K562 (cell line): ENCODE results near the gene USP10. TPM values are rescaled to one million over a fixed set of nuclear protein-coding genes. Genes with fewer than 3 reads are reported as not detected.

Source experiments
- BRD9 ChIP-seq: fragments of 450-650 bp; IDR thresholded peaks from 2 replicates; pipeline ENCODE4 v1.6.1; 2018; ENCODE audit warnings: low read depth; ENCODE audit not compliant: partially characterized antibody
- C11orf30 ChIP-seq: fragments of 450-650 bp; IDR thresholded peaks from 2 replicates; pipeline ENCODE4 v1.6.1; 2016; ENCODE audit warnings: low read depth, mild to moderate bottlenecking
- CCNT2 ChIP-seq: IDR thresholded peaks from 2 replicates; pipeline ENCODE4 v1.6.1; 2011; ENCODE audit warnings: borderline replicate concordance, low read depth, mild to moderate bottlenecking, moderate library complexity, mixed read lengths, low read length; ENCODE audit not compliant: insufficient read length; ENCODE audit errors: extremely low read depth
- DIDO1 ChIP-seq: fragments of 450-650 bp; IDR thresholded peaks from 2 replicates; pipeline ENCODE4 v1.6.1; 2016; ENCODE audit warnings: low read depth, missing biosample characterization, missing genetic modification characterization
- FOXA1 ChIP-seq: fragments of 450-650 bp; IDR thresholded peaks from 2 replicates; pipeline ENCODE4 v1.6.1; 2016; ENCODE audit warnings: mild to moderate bottlenecking, borderline replicate concordance
- HDAC8 ChIP-seq: fragments of 450-650 bp; IDR thresholded peaks from 2 replicates; pipeline ENCODE4 v1.6.1; 2016; ENCODE audit warnings: mild to moderate bottlenecking, missing genetic modification characterization, moderate library complexity, missing compliant biosample characterization
- MIER1 ChIP-seq: fragments of 450-650 bp; IDR thresholded peaks from 2 replicates; pipeline ENCODE4 v1.6.1; 2016; ENCODE audit warnings: antibody characterized with exemption, mild to moderate bottlenecking, low read depth
- MYNN ChIP-seq, 2 experiments: sonication (generic); formaldehyde crosslinking in 1 of 2; IDR thresholded peaks; 2 replicates each; pipeline versions ENCODE4 v1.5.0 to v1.6.1; 2016 to 2020; ENCODE audit warnings: antibody characterized with exemption in 1 of 2, missing genetic modification reagents in 1 of 2
- NFIC ChIP-seq: fragments of 450-650 bp; IDR thresholded peaks from 2 replicates; pipeline ENCODE4 v1.6.1; 2017; ENCODE audit warnings: mild to moderate bottlenecking, inconsistent platforms
- PCBP2 ChIP-seq: fragments of 200-400 bp; formaldehyde crosslinking; IDR thresholded peaks from 2 replicates; pipeline ENCODE4 v1.6.1; 2018; ENCODE audit warnings: low read length, low read depth, mild to moderate bottlenecking, moderate library complexity; ENCODE audit not compliant: poor library complexity, severe bottlenecking
- PHF21A ChIP-seq: fragments of 450-650 bp; IDR thresholded peaks from 2 replicates; pipeline ENCODE4 v1.6.1; 2017; ENCODE audit warnings: low read depth, borderline replicate concordance
- POLR2AphosphoS2 ChIP-seq: IDR thresholded peaks from 2 replicates; pipeline ENCODE4 v1.6.1; 2012; ENCODE audit warnings: low read length, improper control_type of control experiment
- RBFOX2 ChIP-seq: fragments of 200-400 bp; formaldehyde crosslinking; IDR thresholded peaks from 2 replicates; pipeline ENCODE4 v1.6.1; 2017; ENCODE audit warnings: low read depth, mild to moderate bottlenecking, low read length, moderate library complexity
- RBM14 ChIP-seq: fragments of 200-400 bp; formaldehyde crosslinking; IDR thresholded peaks from 2 replicates; pipeline ENCODE4 v1.6.1; 2018; ENCODE audit warnings: low read depth, mild to moderate bottlenecking, low read length, moderate library complexity, borderline replicate concordance; ENCODE audit not compliant: insufficient read depth
- RHOXF2B ChIP-seq: fragments of 250-450 bp; sonication (Bioruptor Pico); conservative IDR thresholded peaks from 2 replicates; pipeline ENCODE4 v1.5.1; 2021
- SAP30 ChIP-seq: fragments of 200-600 bp; sonication (generic); IDR thresholded peaks from 2 replicates; pipeline ENCODE4 v1.6.1; 2012; ENCODE audit warnings: borderline replicate concordance, low read depth, mild to moderate bottlenecking, moderate library complexity, low read length, control low read depth, inconsistent platforms; ENCODE audit not compliant: insufficient read depth, poor library complexity, severe bottlenecking
- TAF1 ChIP-seq: IDR thresholded peaks from 2 replicates; pipeline ENCODE4 v1.6.1; 2011; ENCODE audit warnings: mild to moderate bottlenecking, low read length, moderate library complexity; ENCODE audit not compliant: insufficient read depth, control insufficient read depth, severe bottlenecking; ENCODE audit errors: extremely low read depth
- ZBTB17 ChIP-seq: fragments of 450-650 bp; formaldehyde crosslinking; IDR thresholded peaks from 2 replicates; pipeline ENCODE4 v1.4.0; 2020; ENCODE audit warnings: mild to moderate bottlenecking
- ZNF212 ChIP-seq: fragments of 450-650 bp; formaldehyde crosslinking; IDR thresholded peaks from 2 replicates; pipeline ENCODE4 v1.4.0; 2020; ENCODE audit warnings: mild to moderate bottlenecking
- ZNF23 ChIP-seq: fragments of 250-450 bp; sonication (Bioruptor Pico); IDR thresholded peaks from 2 replicates; pipeline ENCODE4 v1.4.0; 2020; ENCODE audit warnings: mild to moderate bottlenecking
- ZNF764 ChIP-seq: fragments of 250-450 bp; sonication (Bioruptor Pico); IDR thresholded peaks from 2 replicates; pipeline ENCODE4 v1.4.0; 2020; ENCODE audit warnings: low read depth, mild to moderate bottlenecking, moderate library complexity
- ZNF77 ChIP-seq: fragments of 250-450 bp; sonication (Bioruptor Pico); IDR thresholded peaks from 2 replicates; pipeline ENCODE4 v1.5.0; 2020
- ZSCAN32 ChIP-seq: fragments of 450-650 bp; formaldehyde crosslinking; IDR thresholded peaks from 2 replicates; pipeline ENCODE4 v1.4.0; 2020; ENCODE audit warnings: mild to moderate bottlenecking, moderate library complexity
- polyA plus RNA-seq, 8 experiments: library from polyadenylated mRNA; depleted of rRNA in 4 of 8; stranded (reverse) in 5 of 8; unstranded in 3 of 8; fragments of >200 nt; fragmentation: Nextera tagmentation in 2 of 8; fragmentation: Illumina TruSeq in 1 of 8; extraction: Ambion mirVana in 2 of 8; extraction: Trizol in 1 of 8; gene quantifications; 2 replicates each; pipeline versions ENCODE4 v1.2.1 to v1.2.3, GENCODE V29; 2011 to 2014; ENCODE audit warnings: inconsistent platforms in 1 of 8, missing spikeins in 1 of 8
- total RNA-seq, 7 experiments: library from RNA; depleted of rRNA in 6 of 7; stranded (reverse); fragments of >200 nt in 6 of 7; fragmentation: Illumina TruSeq in 2 of 7; extraction: Trizol in 2 of 7; gene quantifications; 2 replicates each; pipeline versions ENCODE4 v1.2.1 to v1.2.3, GENCODE V29; 2011 to 2021; ENCODE audit warnings: low replicate concordance in 1 of 7
- TF ChIP-seq, protein P1 (sequence below): sonication (generic); formaldehyde crosslinking; IDR thresholded peaks from 2 replicates; pipeline ENCODE4 v1.8.0; 2023; ENCODE audit warnings: mild to moderate bottlenecking, missing genetic modification reagents
- TF ChIP-seq, protein P2 (sequence below): sonication (generic); formaldehyde crosslinking; IDR thresholded peaks from 2 replicates; pipeline ENCODE4 v1.9.0; 2022; ENCODE audit warnings: mild to moderate bottlenecking, missing genetic modification reagents

USP10 gene
- total and polyA plus RNA-seq, 9 of the 15 experiments (the other 6 are each of a cell fraction or from before 2014, with no cell fraction given) = 61.7 to 197 (median 116) TPM

DNA sequence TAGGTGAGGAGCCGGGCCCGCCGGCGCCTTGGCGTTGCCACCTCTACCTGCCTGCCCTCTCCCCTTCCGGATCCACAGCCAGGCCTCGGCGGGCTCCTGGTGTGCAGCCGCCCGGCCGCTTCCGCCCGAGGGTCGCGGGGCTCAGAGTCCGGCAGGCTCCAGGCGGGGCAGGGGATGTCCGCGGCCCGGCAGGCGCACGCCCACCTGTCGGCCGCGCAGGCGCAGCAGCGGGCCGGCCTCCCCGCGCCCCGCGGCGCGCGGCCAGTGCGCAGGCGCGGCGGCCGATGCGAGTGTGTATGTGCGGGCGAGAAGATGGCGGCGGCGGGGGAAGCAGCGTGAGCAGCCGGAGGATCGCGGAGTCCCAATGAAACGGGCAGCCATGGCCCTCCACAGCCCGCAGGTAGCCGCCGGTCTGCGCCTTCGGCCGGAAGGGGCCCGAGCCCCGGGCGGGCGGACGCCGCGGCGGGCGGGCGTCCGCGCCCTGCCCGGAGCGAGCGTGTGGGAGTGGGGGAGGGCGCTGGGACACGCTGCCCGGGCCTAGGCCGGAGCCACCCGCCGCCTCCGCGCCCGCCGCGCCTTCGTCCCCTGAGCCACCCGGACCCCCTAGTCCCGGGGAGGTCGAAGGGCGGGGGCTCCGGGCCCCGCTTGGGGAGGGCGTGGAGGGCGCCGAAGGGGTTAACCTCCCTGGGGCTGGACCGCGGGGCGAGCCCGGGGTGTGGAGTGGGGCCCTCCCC lies at the start of gene USP10 (continued):
- TF ChIP-seq RBM14 = no peak
- TF ChIP-seq TAF1 = peak; percentile 79
- TF ChIP-seq FOXA1 = no peak
- no peak for TF ChIP-seq NFIC
- no peak for TF ChIP-seq ZNF23 (CRISPR knock-in tag)
- TF ChIP-seq HDAC8 (tag) = peak; percentile 13; the same call in 1 of the 2 replicates
- TF ChIP-seq MIER1 = no peak
- peak; percentile 83 for TF ChIP-seq SAP30
- no peak for TF ChIP-seq PHF21A
- TF ChIP-seq, protein P1, sequence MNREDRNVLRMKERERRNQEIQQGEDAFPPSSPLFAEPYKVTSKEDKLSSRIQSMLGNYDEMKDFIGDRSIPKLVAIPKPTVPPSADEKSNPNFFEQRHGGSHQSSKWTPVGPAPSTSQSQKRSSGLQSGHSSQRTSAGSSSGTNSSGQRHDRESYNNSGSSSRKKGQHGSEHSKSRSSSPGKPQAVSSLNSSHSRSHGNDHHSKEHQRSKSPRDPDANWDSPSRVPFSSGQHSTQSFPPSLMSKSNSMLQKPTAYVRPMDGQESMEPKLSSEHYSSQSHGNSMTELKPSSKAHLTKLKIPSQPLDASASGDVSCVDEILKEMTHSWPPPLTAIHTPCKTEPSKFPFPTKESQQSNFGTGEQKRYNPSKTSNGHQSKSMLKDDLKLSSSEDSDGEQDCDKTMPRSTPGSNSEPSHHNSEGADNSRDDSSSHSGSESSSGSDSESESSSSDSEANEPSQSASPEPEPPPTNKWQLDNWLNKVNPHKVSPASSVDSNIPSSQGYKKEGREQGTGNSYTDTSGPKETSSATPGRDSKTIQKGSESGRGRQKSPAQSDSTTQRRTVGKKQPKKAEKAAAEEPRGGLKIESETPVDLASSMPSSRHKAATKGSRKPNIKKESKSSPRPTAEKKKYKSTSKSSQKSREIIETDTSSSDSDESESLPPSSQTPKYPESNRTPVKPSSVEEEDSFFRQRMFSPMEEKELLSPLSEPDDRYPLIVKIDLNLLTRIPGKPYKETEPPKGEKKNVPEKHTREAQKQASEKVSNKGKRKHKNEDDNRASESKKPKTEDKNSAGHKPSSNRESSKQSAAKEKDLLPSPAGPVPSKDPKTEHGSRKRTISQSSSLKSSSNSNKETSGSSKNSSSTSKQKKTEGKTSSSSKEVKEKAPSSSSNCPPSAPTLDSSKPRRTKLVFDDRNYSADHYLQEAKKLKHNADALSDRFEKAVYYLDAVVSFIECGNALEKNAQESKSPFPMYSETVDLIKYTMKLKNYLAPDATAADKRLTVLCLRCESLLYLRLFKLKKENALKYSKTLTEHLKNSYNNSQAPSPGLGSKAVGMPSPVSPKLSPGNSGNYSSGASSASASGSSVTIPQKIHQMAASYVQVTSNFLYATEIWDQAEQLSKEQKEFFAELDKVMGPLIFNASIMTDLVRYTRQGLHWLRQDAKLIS = no peak
- TF ChIP-seq DIDO1 (tag) = no peak
- no peak for TF ChIP-seq PCBP2
- TF ChIP-seq BRD9 = no peak
- TF ChIP-seq ZBTB17 (CRISPR knock-in tag) = 0 out of 2 replicates have a peak, but pooled peaks have one; percentile 15
- no peak for TF ChIP-seq C11orf30
- no peak for TF ChIP-seq POLR2AphosphoS2
- TF ChIP-seq ZNF212 (CRISPR knock-in tag) = 0 out of 2 replicates have a peak, but pooled peaks have one; percentile 33
- TF ChIP-seq, protein P2, sequence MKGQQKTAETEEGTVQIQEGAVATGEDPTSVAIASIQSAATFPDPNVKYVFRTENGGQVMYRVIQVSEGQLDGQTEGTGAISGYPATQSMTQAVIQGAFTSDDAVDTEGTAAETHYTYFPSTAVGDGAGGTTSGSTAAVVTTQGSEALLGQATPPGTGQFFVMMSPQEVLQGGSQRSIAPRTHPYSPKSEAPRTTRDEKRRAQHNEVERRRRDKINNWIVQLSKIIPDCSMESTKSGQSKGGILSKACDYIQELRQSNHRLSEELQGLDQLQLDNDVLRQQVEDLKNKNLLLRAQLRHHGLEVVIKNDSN = no peak
- TF ChIP-seq MYNN (IDR thresholded peaks at IDR 0.05) = no peak
- no peak for TF ChIP-seq MYNN (CRISPR knock-in tag; IDR thresholded peaks at IDR 0.05)
- no peak for TF ChIP-seq ZNF764 (CRISPR knock-in tag)
- peak; percentile 86 for TF ChIP-seq CCNT2
- no peak for TF ChIP-seq RHOXF2B (CRISPR knock-in tag)
- no peak for TF ChIP-seq ZNF77 (CRISPR knock-in tag)
- TF ChIP-seq RBFOX2 = peak; percentile 94
- no peak for TF ChIP-seq ZSCAN32
